ENCODE results near the gene KCNJ3. TPM values are rescaled to one million over a fixed set of nuclear protein-coding genes. Genes with fewer than 3 reads are reported as not detected.

The KCNJ3 gene
- total RNA-seq, 1 donor from 2014 or later: 4.2 TPM

- Histone ChIP-seq H3K27me3 (ENCODE audit: low read depth) (no peaks in the 10 kb centered on the region), H3K4me3 (no peak overlapping the region), H3K27ac (replicated peaks) (no peak overlapping the region), H3K4me1 (no peaks in the 10 kb centered on the region), H3K9me3 (replicated peaks) (no peaks in the 10 kb centered on the region), H3K36me3 (no peaks in the 10 kb centered on the region)
- intact Hi-C loops (cut with micrococcal nuclease): no loop called here
- DNase-seq: no peak
- no peak for TF ChIP-seq CTCF (IDR thresholded peaks at IDR 0.05; ENCODE audit: borderline replicate concordance)
Measured at GRCh38 chr2:154898269-154898668, 199.8 kb downstream of the KCNJ3 start.

GRCh38 chr2:154901063-154901462 is 202.6 kb downstream of the KCNJ3 start:
- H3K27ac ChIP-seq (replicated peaks): no peak overlapping the region
- H3K36me3 ChIP-seq: no peaks in the 10 kb centered on the region
- H3K27me3 ChIP-seq (ENCODE audit: low read depth): no peaks in the 10 kb centered on the region
- peaks cover 5% of the 10 kb centered on the region for H3K9me3 ChIP-seq (replicated peaks)
- intact Hi-C loops (cut with micrococcal nuclease): no loop called here
- H3K4me1 ChIP-seq: no peaks in the 10 kb centered on the region
- no peak for DNase-seq
- TF ChIP-seq CTCF (IDR thresholded peaks at IDR 0.05; ENCODE audit: borderline replicate concordance): no peak
- H3K4me3 ChIP-seq: no peak overlapping the region
